GM18499 (cell line): Measurements from ENCODE around the gene SORCS2.

ENCODE experiments used
- ATAC-seq: cut with Tn5 transposase; IDR thresholded peaks from one replicate; pipeline ENCODE4 v1.9.1; 2021; ENCODE audit warnings: moderate number of reproducible peaks; ENCODE audit not compliant: insufficient read depth, unreplicated experiment

Gene SORCS2

DNA sequence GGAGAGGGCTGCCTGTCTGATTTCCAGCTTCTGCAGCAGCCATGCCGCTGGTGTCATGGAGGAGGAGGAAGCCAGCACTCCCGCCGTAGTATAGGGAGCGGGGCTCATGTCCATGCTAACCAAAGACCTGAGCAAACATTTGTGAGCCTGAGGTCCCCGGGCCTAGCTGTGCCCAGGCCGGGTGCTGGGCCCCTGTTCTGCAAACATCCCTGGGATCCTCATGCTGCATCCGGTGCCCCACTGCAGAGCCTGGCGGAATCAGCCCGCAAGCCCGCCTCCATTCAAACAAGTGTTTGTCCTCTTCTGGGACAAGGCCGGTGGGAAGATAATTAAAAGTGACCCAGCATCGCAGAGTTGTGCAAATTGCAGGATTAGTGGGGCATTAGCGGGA, 106.3 kb downstream of the SORCS2 start:
- ATAC-seq: no peak

GRCh38 chr4:7299010-7299907, 106.9 kb downstream of the SORCS2 start:
- ATAC-seq: no peak

GRCh38 chr4:7299908-7300710, 107.8 kb downstream of the SORCS2 start:
- no peak for ATAC-seq

DNA sequence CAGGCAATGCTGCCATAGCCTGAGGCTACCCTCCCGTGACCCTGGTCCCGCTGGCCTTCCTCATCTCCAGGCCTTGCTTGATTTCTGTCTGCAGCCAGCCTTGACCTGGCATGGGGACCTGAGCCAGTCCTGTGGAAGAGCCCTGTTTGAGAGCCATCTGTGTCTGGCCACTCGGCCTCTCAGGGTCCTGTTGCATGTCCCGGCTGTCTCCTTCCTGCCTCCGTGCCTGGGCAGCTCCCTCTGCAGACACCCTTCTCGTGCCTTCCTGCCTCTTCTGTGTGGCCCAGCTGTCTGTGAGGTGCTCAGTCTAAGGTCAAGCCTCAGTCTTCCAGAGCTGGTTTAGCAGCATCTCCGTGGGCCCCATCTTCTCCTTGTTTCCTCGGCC, 108.4 kb downstream of the SORCS2 start:
- no peak for ATAC-seq

- no peak for ATAC-seq
Measured at GRCh38 chr4:7301126-7301785, 108.9 kb downstream of the SORCS2 start.

DNA sequence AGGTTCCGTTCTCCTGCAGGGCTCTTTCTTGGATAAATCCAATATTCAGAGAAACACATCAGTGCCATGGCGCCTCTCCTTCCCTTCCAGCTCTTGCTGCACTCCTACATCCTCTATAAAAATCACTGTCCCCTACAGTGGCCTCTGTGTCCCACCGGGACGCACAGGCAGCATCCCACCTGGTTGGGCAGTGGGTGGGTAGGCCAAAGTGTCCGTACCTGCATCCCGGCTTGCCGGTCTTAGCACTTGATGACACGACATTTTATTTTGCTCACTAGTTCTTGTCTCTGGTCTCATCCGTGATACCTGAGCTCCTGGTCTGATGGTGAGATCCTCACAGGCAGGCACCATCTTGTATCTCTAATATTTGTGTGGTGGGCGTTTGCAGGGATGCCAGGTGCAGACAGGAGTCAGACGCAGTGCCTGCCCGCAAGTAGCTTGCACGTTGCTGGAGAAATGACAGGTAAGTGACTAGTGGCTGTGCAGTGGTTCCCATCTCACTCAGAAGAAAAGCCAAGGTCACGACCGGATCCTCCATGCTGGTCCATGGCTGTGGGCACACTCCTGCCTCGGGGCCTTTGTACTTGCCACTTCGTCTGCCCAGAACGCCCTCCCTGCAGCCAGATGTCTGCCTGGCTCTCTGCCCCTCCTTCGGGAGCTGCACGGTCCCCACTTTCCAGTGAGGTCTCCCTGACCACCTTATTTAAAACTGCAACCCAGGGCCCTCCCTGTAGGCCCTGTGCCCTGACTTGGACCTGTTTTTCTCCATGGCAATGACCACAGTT, 109.7 kb downstream of the SORCS2 start:
- no peak for ATAC-seq

DNA sequence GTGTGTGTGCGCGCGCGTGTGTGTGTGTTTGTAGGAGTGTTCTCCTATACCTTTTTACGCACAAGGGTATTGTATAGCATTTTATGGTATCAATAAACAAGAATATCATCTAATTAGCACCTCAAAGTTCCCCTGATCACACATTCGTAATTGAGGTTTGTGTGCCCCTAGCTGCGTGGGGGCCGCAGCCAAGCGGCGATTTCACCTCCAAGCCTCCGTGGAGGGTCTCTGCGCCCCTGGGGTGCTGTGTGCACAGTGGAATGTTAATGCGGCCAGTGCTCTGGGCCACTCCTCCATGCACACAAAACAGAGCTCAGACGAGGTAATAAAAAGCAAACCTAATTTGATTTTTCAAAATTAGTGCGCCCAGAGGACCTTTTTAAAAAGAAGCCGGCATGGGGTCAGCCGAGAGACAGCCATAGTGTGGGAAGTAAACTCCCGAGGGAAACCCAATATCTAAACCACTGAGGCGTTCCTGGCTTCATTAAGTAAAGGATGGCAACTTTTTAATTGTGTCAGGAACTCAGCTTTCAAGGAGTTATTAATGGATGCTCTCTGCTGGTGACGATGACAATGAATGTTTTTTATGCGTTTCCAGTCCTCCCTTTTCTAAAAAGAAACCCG, 110.6 kb downstream of the SORCS2 start:
- ATAC-seq: no peak

DNA sequence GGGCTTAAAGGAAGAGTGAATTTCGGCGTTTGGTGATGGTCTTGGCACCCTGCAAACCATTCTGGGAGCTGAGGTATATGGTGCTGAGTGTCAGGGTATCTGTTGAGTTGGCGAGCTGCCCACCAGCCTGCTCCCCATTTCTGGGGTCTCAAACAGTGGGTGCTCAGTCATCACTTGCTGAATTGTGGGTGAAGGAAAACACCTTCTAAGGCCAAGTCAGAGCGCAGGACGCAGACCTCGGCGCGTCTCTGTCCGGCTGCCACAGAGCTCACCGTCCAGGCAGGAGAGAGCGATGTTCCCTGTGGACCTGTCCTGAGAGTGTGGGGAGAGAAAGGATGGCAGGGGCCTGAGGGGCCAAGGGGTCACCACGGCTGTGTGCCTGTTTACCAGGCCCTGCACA, 111.2 kb downstream of the SORCS2 start:
- ATAC-seq: no peak

- no peak for ATAC-seq
Measured at GRCh38 chr4:7304436-7304835, 112.1 kb downstream of the SORCS2 start.

DNA sequence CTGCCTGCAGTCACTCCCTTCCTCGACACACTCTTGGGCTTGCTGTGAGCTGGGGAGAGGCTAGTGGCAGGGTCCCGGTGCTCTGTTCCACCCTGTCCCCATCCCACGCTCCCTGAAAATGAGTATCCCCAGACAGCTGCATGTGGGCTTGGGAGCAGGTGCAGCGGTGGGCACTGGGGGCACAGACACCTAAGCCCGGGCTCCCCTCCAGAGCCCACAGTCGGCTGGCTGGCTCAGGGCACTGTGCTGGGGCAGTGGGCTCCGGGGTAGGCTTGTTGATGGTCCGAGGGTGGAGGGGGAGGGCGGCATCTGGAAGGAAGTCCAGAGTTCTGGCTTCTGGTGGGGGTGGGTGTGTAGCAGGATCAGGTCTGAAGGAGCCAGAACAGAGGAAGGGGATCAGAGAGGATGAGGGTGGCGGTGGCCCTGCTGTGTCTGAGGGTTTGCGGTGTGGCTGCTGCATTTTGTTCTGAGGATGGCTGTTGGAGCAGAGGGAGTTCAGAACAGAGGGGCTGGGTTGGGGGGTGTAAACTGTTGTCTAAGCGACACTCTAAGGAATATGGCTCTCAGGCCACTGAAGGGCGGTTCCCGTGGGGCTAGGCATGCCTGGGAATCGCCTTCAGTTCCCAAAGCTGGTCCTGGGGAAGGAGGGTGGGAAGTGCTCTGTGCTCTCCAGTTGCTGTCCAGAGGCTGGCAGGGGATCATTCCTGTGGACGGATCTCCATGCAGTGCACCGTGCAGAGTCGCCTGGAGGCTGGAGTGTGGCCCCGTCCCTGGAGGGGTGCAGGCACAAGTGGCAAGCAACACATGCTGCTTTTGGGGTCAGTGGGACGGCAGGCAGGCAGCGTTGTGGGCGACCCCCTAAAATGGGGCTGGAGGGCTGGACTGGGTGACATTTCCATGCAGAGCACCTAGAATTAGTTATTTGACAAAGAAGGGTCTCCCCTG, 114.0 kb downstream of the SORCS2 start:
- ATAC-seq: no peak

DNA sequence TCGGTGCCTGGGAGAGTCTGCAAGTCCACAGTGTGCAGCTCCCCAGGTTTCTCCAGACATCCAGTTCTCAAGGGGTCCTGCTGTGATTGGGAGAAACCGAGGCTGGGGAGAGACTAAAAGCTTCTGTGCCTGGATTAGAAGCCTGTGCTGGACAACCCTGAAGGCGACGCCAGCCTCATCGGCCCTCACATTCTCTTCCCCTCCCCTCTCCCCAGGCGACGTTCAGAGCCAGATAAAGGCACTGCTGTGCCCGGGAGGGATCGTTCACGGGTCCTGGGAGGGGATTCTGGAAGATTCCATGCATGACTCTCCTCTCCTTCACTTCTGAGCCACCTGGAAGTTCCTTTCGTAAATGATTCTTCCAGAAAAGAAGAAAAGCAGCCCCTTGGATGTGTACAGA, 114.6 kb downstream of the SORCS2 start:
- no peak for ATAC-seq

DNA sequence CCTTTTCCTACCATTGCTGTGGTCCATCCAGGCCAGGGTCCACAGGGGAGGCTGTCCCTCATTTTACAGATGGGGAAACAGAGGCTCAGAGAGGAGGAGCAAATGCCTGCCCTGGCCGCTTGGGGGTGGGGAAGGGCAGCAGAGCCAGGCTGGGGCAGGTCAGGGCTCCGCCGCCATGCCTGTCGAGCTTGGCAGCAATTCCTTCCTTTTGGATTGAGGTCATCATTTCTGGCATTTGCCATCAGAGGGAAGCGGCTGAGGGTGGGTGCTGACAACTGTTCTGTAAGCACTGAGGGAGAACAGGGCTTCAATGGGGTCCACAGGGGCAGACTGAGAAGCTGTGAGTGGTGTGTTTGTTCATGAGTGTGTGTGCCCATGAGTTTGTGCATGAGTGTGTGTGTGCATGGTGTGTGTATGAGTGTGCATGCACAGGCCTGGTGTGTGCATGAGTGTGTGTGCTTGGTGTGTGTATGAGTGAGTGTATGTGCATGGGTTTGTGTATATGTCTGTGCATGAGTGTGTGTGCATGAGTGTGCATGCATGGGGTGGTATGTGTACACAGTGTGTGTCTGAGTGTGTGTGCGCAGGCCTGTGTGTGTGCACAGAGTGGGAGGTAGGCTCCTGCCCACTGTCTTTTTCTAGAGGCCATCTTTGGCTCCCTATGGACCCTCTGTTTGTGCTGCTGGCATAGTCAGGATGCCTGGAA, 115.2 kb downstream of the SORCS2 start:
- ATAC-seq: no peak

GRCh38 chr4:7309181-7309580, 116.8 kb downstream of the SORCS2 start:
- no peak for ATAC-seq

GRCh38 chr4:7309636-7310390, 117.5 kb downstream of the SORCS2 start:
- ATAC-seq: no peak

- no peak for ATAC-seq
Measured at GRCh38 chr4:7310451-7310850, 118.1 kb downstream of the SORCS2 start.

GRCh38 chr4:7311205-7311604, 118.9 kb downstream of the SORCS2 start:
- no peak for ATAC-seq

DNA sequence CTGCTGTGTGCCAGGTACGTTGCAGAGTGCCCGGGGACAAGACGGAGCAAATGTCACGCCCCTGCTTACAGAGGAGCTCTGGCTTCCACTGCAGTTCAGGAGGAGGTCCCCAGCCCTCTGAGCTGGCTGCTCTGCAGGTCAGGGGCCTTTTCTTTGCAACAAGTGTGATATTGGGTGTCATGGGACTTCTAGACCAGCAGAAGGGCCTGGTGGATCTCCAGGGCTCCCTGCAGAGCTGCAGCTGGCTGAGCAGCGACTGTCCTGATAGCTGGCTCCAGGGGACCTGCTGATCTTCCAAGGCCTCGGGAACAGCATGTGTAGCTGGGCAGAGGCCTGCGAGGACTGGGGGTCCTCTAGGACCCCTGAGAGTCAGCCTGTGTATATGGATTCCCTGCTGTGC, 120.4 kb downstream of the SORCS2 start:
- no peak for ATAC-seq
